DOHH2 (cell line): ENCODE measurements around the gene SNX13.

Source experiments
- H3F3A ChIP-seq: fragments of 200-600 bp; sonication (generic), shearing (Covaris generic); 2 replicates; pipeline ENCODE4 v1.6.0; 2016; ENCODE audit warnings: antibody characterized with exemption, mild to moderate bottlenecking; ENCODE audit not compliant: control insufficient read depth, insufficient read depth
- H3K27ac ChIP-seq: fragments of 200-600 bp; sonication (generic); 2 replicates; pipeline ENCODE4 v1.5.1; 2014; ENCODE audit warnings: low read depth, mild to moderate bottlenecking, low read length, moderate library complexity
- H3K27me3 ChIP-seq: fragments of 200-600 bp; sonication (generic); 2 replicates; pipeline ENCODE4 v1.6.1; 2014; ENCODE audit warnings: mild to moderate bottlenecking, low read length, mixed read lengths; ENCODE audit not compliant: control insufficient read depth
- H3K36me3 ChIP-seq: fragments of 200-600 bp; sonication (generic); 2 replicates; pipeline ENCODE4 v1.6.1; 2014; ENCODE audit warnings: mild to moderate bottlenecking, low read length, moderate library complexity, mixed read lengths; ENCODE audit not compliant: control insufficient read depth
- H3K4me1 ChIP-seq: fragments of 200-600 bp; sonication (generic); 2 replicates; pipeline ENCODE4 v1.6.1; 2014; ENCODE audit warnings: mild to moderate bottlenecking, low read length, mixed read lengths; ENCODE audit not compliant: control insufficient read depth
- H3K4me2 ChIP-seq: fragments of 200-600 bp; sonication (generic); 2 replicates; pipeline ENCODE4 v1.6.0; 2014; ENCODE audit warnings: mild to moderate bottlenecking, low read length, moderate library complexity
- H3K4me3 ChIP-seq: fragments of 200-600 bp; sonication (generic); 2 replicates; pipeline ENCODE4 v1.5.1; 2014; ENCODE audit warnings: mild to moderate bottlenecking, low read length, mixed read lengths
- H3K79me2 ChIP-seq: fragments of 200-600 bp; sonication (generic); 2 replicates; pipeline ENCODE4 v1.6.1; 2014; ENCODE audit warnings: mild to moderate bottlenecking, low read length, mixed read lengths; ENCODE audit not compliant: control insufficient read depth
- H3K9me2 ChIP-seq: fragments of 200-600 bp; sonication (generic); replicated peaks from 2 replicates; pipeline ENCODE4 v1.6.1; 2014; ENCODE audit warnings: mild to moderate bottlenecking, low read length, mixed read lengths; ENCODE audit not compliant: control insufficient read depth
- H3K9me3 ChIP-seq: fragments of 200-600 bp; sonication (generic); 2 replicates; pipeline ENCODE4 v1.6.1; 2014; ENCODE audit warnings: antibody characterized with exemption, low read length, mixed read lengths; ENCODE audit not compliant: control insufficient read depth, insufficient read depth
- H4K20me1 ChIP-seq: fragments of 200-600 bp; sonication (generic); 2 replicates; pipeline ENCODE4 v1.6.0; 2014; ENCODE audit warnings: low read depth, mild to moderate bottlenecking, antibody characterized with exemption, low read length, moderate library complexity; ENCODE audit not compliant: control insufficient read depth, insufficient read depth
- CTCF ChIP-seq: fragments of 200-600 bp; sonication (generic); IDR thresholded peaks from one replicate; pipeline ENCODE4 v1.5.1; 2014; ENCODE audit warnings: antibody characterized with exemption, mild to moderate bottlenecking, low read depth, low read length; ENCODE audit not compliant: poor library complexity, severe bottlenecking
- EZH2phosphoT487 ChIP-seq: fragments of 200-600 bp; sonication (generic); IDR thresholded peaks from 2 replicates; pipeline ENCODE4 v1.6.1; 2017; ENCODE audit warnings: borderline replicate concordance, mild to moderate bottlenecking, antibody characterized with exemption, low read length, moderate library complexity, mixed read lengths

The SNX13 gene

GRCh38 chr7:17988141-17988540 lies 47.8 kb upstream of the SNX13 start:
- Histone ChIP-seq H3K79me2 (no peaks in the 10 kb centered on the region), H3K27ac (no peak overlapping the region), H3K36me3 (no peaks in the 10 kb centered on the region), H3K9me2 (no peaks in the 10 kb centered on the region), H3K27me3 (no peaks in the 10 kb centered on the region), H3K4me3 (no peak overlapping the region), H3K4me1 (peaks cover 5% of the 10 kb centered on the region), H3F3A (no peaks in the 10 kb centered on the region), H4K20me1 (no peaks in the 10 kb centered on the region), H3K9me3 (no peaks in the 10 kb centered on the region), H3K4me2 (no peak overlapping the region)
- TF ChIP-seq EZH2phosphoT487, result no peak
- no peak for TF ChIP-seq CTCF

DNA sequence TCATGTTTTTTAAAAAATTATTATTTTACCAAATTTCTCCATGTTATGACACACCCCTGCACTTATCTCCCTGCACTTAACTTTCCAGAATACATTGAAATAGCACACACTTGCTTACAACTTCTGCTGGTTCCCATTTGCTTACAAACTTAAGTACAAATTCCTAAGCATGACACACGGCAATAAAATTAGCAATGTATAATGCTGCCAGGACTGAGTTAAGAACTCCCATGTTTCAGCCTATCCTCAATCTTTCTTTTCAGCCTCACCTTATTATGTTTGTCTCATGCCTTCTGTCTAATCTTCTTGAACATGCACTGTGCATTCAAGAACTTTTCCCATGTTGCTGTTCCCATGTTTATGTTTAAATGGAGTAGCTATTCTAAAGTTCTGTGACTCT lies 46.6 kb upstream of the SNX13 start:
- H3K27ac ChIP-seq, result no peak overlapping the region
- H3K79me2 ChIP-seq, result no peaks in the 10 kb centered on the region

DNA sequence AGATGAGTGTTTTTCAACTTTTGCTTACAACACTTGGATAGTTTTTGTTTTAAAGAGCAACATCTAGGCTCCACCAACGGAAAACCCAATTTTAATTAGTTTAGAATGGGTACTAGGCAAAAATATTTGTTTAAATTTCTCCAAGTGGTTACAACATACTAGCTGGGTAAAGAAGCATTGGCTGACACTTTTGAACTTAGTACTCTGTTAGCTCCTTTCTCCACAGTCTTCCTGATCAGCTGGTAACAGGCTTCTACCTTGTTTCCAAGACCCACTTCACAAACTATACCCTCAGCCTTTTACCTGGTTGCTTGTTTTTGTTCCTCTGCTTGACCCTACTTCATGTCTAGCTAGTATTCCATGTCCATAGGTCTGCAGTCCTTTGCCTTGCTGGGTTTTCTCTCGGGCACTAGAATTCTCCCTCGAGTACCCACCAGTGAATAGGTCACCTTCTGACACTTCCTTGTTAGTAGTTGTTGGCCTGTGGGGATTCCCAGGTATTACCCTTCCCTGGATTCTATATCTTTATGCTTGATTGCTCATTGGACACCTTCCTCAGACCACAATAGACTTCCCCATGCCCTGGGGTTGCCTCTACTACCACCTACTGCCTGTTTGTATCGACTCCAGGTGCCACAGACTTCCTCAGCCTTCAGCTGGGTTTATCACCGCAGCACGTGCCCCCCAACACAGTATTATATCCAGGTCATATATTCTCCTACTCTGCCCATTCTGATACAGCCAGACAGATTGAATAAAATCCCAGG lies 45.4 kb upstream of the SNX13 start:
- H3K36me3 ChIP-seq, result no peaks in the 10 kb centered on the region
- no peaks in the 10 kb centered on the region for H4K20me1 ChIP-seq
- H3K9me3 ChIP-seq, result no peaks in the 10 kb centered on the region
- H3F3A ChIP-seq, result no peaks in the 10 kb centered on the region
- no peak overlapping the region for H3K27ac ChIP-seq
- peaks cover 11% of the 10 kb centered on the region for H3K4me1 ChIP-seq
- no peak overlapping the region for H3K4me3 ChIP-seq
- no peak overlapping the region for H3K4me2 ChIP-seq
- TF ChIP-seq CTCF (no peak), EZH2phosphoT487 (no peak)
- no peaks in the 10 kb centered on the region for H3K9me2 ChIP-seq
- H3K27me3 ChIP-seq, result no peaks in the 10 kb centered on the region
- H3K79me2 ChIP-seq, result no peaks in the 10 kb centered on the region

More for the DNA sequence above, 46.6 kb upstream of the SNX13 start:
- H3K27me3 ChIP-seq, result no peaks in the 10 kb centered on the region
- no peaks in the 10 kb centered on the region for H3F3A ChIP-seq
- no peak overlapping the region for H3K4me2 ChIP-seq
- no peaks in the 10 kb centered on the region for H3K36me3 ChIP-seq
- peaks cover 11% of the 10 kb centered on the region for H3K4me1 ChIP-seq
- H3K9me2 ChIP-seq, result no peaks in the 10 kb centered on the region
- no peak overlapping the region for H3K4me3 ChIP-seq
- H4K20me1 ChIP-seq, result no peaks in the 10 kb centered on the region
- H3K9me3 ChIP-seq, result no peaks in the 10 kb centered on the region
- TF ChIP-seq EZH2phosphoT487 (no peak), CTCF (no peak)
